HEK293 (cell line): ENCODE results near the gene SPATA31E1.

Source experiments
- ATF2 ChIP-seq: fragments of 450-650 bp; formaldehyde crosslinking; IDR thresholded peaks from 2 replicates; pipeline ENCODE4 v1.5.1; 2016; ENCODE audit warnings: missing biosample characterization, missing genetic modification characterization, low read depth
- CTCF ChIP-seq: fragments of 450-650 bp; formaldehyde crosslinking; IDR thresholded peaks from 2 replicates; pipeline ENCODE4 v1.5.1; 2016; ENCODE audit warnings: missing biosample characterization, missing genetic modification characterization
- ELK4 ChIP-seq: IDR thresholded peaks from 2 replicates; pipeline ENCODE4 v1.6.1; 2011; ENCODE audit warnings: mild to moderate bottlenecking, low read depth, low read length, borderline replicate concordance
- ZFP41 ChIP-seq: fragments of 450-650 bp; formaldehyde crosslinking; IDR thresholded peaks from 2 replicates; pipeline ENCODE4 v1.5.1; 2016; ENCODE audit warnings: missing biosample characterization, missing genetic modification characterization, borderline replicate concordance
- ZFP69B ChIP-seq: fragments of 450-650 bp; formaldehyde crosslinking; IDR thresholded peaks from 2 replicates; pipeline ENCODE4 v1.5.1; 2016; ENCODE audit warnings: missing biosample characterization, missing genetic modification characterization
- ZNF146 ChIP-seq: fragments of 450-650 bp; formaldehyde crosslinking; IDR thresholded peaks from 2 replicates; pipeline ENCODE4 v1.5.1; 2016; ENCODE audit warnings: missing biosample characterization, missing genetic modification characterization
- ZNF2 ChIP-seq: fragments of 450-650 bp; formaldehyde crosslinking; IDR thresholded peaks from 2 replicates; pipeline ENCODE4 v1.5.1; 2016; ENCODE audit warnings: missing biosample characterization, missing genetic modification characterization
- ZNF350 ChIP-seq: fragments of 450-650 bp; formaldehyde crosslinking; IDR thresholded peaks from 2 replicates; pipeline ENCODE4 v1.5.0; 2017; ENCODE audit warnings: missing biosample characterization, mild to moderate bottlenecking, missing genetic modification characterization
- ZNF488 ChIP-seq: fragments of 450-650 bp; formaldehyde crosslinking; IDR thresholded peaks from 2 replicates; pipeline ENCODE4 v1.5.1; 2016; ENCODE audit warnings: missing biosample characterization, missing genetic modification characterization

- TF ChIP-seq ZNF350 (tag by site-specific recombination) (no peak), CTCF (tag by site-specific recombination) (no peak), ZNF488 (tag by site-specific recombination) (no peak), ZNF2 (tag by site-specific recombination) (no peak), ZFP69B (tag by site-specific recombination) (no peak), ATF2 (tag by site-specific recombination) (no peak), ZNF146 (no peak), ELK4 (no peak), ZFP41 (tag by site-specific recombination) (no peak)
Measured at GRCh38 chr9:87859137-87859536, 23.5 kb upstream of the SPATA31E1 start.
